ENCODE measurements around the gene CLDN7.

CLDN7 gene

GRCh38 chr17:7218166-7218565 is 44.1 kb downstream of the CLDN7 start:
- no peak for DNase-seq

- no peak for DNase-seq
Observed at GRCh38 chr17:7217113-7217987, 44.9 kb downstream of the CLDN7 start.

- DNase-seq: no peak
Observed at GRCh38 chr17:7216242-7217112, 45.8 kb downstream of the CLDN7 start.

GRCh38 chr17:7215652-7216180 is 46.6 kb downstream of the CLDN7 start:
- DNase-seq: no peak

- no peak for DNase-seq
Observed at GRCh38 chr17:7215136-7215638, 47.1 kb downstream of the CLDN7 start.

GRCh38 chr17:7214300-7215135 is 47.8 kb downstream of the CLDN7 start:
- DNase-seq: peak; percentile 100

GRCh38 chr17:7213895-7214299 is 48.4 kb downstream of the CLDN7 start:
- no peak for DNase-seq

GRCh38 chr17:7211491-7212273 is 50.6 kb downstream of the CLDN7 start:
- no peak for DNase-seq
